CD4-positive, alpha-beta T cell (primary cell): ENCODE measurements around the gene C19orf67. TPM values are rescaled to one million over a fixed set of nuclear protein-coding genes. Genes with fewer than 3 reads are reported as not detected.

Experiments
- ATAC-seq: fragments of 200-7000 bp; cut with Tn5 transposase; one replicate; pipeline ENCODE4 v1.10.0; 2022; ENCODE audit warnings: mild to moderate bottlenecking; ENCODE audit not compliant: poor library complexity
- CTCF ChIA-PET: fragments of 350-600 bp; sonication (Branson Sonifier 250); formaldehyde crosslinking; loops from one replicate; lab custom pipeline; 2021; ENCODE audit warnings: antibody characterized with exemption, inconsistent platforms; lab: Charles Lee
- POLR2A ChIA-PET: fragments of 350-600 bp; sonication (Branson Sonifier 250); formaldehyde crosslinking; loops from one replicate; lab custom pipeline; 2021; ENCODE audit warnings: antibody characterized with exemption, inconsistent platforms; lab: Charles Lee
- DNase-seq, 14 experiments: peaks; one replicate each; pipeline ENCODE4 v3.0.0-alpha.2; 2013 to 2020; ENCODE audit warnings: mixed read lengths in 2 of 14
- H3K27ac ChIP-seq, 2 donors: one replicate each; pipeline versions ENCODE4 v1.5.1 to v1.7.0; 2013; ENCODE audit warnings: low read length in 2 of 2, low read depth in 1 of 2, mild to moderate bottlenecking in 1 of 2
- H3K27me3 ChIP-seq, 2 experiments: 1 replicate in 1 of 2; 2 replicates in 1 of 2; pipeline versions ENCODE4 v1.6.1 to v1.7.0; 2013; ENCODE audit warnings: low read length in 2 of 2, control low read depth in 1 of 2, mild to moderate bottlenecking in 1 of 2, moderate library complexity in 1 of 2; ENCODE audit not compliant: insufficient read depth in 2 of 2, control insufficient read depth in 1 of 2
- H3K36me3 ChIP-seq: one replicate; pipeline ENCODE4 v1.6.1; 2013; ENCODE audit warnings: low read length, control low read depth; ENCODE audit not compliant: insufficient read depth
- H3K4me1 ChIP-seq: one replicate; pipeline ENCODE4 v1.6.1; 2013; ENCODE audit warnings: low read length, control low read depth; ENCODE audit not compliant: insufficient read depth
- H3K4me3 ChIP-seq: one replicate; pipeline ENCODE4 v1.5.1; 2013; ENCODE audit warnings: mild to moderate bottlenecking, low read length, moderate library complexity
- H3K9me3 ChIP-seq, 2 experiments: 1 replicate in 1 of 2; 2 replicates in 1 of 2; pipeline versions ENCODE4 v1.6.1 to v1.7.0; 2013; ENCODE audit warnings: low read length in 2 of 2, mild to moderate bottlenecking in 2 of 2, control low read depth in 1 of 2, moderate library complexity in 1 of 2; ENCODE audit not compliant: control insufficient read depth in 1 of 2, insufficient read depth in 1 of 2
- H3K27ac Mint-ChIP-seq: one replicate; pipeline ENCODE4 v1.8.0; 2020; ENCODE audit warnings: mixed read lengths
- H3K27me3 Mint-ChIP-seq: one replicate; pipeline ENCODE4 v1.8.0; 2021; ENCODE audit warnings: mixed read lengths
- H3K36me3 Mint-ChIP-seq: one replicate; pipeline ENCODE4 v1.8.0; 2021; ENCODE audit warnings: low read depth, mixed read lengths
- H3K4me1 Mint-ChIP-seq: one replicate; pipeline ENCODE4 v1.8.0; 2021; ENCODE audit warnings: low read depth, mixed read lengths
- H3K4me3 Mint-ChIP-seq: one replicate; pipeline ENCODE4 v1.8.0; 2020; ENCODE audit warnings: mild to moderate bottlenecking, mixed read lengths
- H3K9me3 Mint-ChIP-seq: one replicate; pipeline ENCODE4 v1.8.0; 2020; ENCODE audit warnings: mixed read lengths
- intact Hi-C, 2 experiments: fragments of 100-400 bp; cut with DNase I in 1 of 2; cut with micrococcal nuclease in 1 of 2; formaldehyde crosslinking; loops; one replicate each; pipeline versions ENCODE4 v1.15.1 to v1.9.0; 2023 to 2025; cut with DNase I, micrococcal nuclease
- total RNA-seq, 174 experiments: library from RNA in 2 of 174; stranded (reverse) in 2 of 174; gene quantifications; one replicate each; pipeline ENCODE4 v1.2.3 and lab custom pipeline; 2021 to 2026
- TF ChIP-seq, protein P1 (sequence below): fragments of 200-600 bp; IDR thresholded peaks from one replicate; pipeline ENCODE4 v1.8.0; 2022; ENCODE audit warnings: antibody characterized with exemption, mild to moderate bottlenecking

The C19orf67 gene
- total RNA-seq, 2 experiments from 2014 or later = not detected

DNA sequence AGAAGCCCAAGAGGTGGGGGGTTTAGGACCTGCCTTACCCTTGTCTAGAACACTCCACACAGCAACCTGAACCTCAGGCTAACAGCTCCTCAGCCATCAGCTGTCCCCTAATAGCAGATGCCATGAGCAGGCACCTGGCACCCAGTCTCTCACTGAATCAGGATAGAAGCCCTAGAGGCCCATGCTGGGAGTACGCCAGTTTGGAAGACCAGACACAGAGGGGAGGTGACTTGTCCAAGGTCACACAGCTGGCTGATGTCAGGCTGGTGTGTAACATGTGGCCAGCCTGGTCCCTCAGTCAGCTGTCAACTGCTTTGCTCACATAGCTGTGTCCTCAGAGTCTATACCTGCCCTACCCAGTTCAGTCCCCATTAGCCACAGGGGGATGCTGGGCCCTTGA is 17.7 kb upstream of the C19orf67 start:
- Mint-ChIP-seq H3K27ac (no peak overlapping the region), H3K9me3 (no peaks in the 10 kb centered on the region), H3K36me3 (peaks cover 17% of the 10 kb centered on the region), H3K27me3 (no peaks in the 10 kb centered on the region), H3K4me3 (no peak overlapping the region), H3K4me1 (no peaks in the 10 kb centered on the region)
- Histone ChIP-seq H3K4me1 (no peaks in the 10 kb centered on the region), H3K27ac (no peak overlapping the region), H3K9me3 (no peaks in the 10 kb centered on the region), H3K36me3 (peaks cover 42% of the 10 kb centered on the region), H3K27me3 (no peaks in the 10 kb centered on the region), H3K4me3 (no peak overlapping the region)
- intact Hi-C loops = no loop called here
- no peak for DNase-seq
- CTCF ChIA-PET = interaction anchor here (1.4 kb wide), 2 partner anchors 10 to 33 kb away, joined by 3 read pairs; partner anchors contain the start of gene ASF1B
- no peak for ATAC-seq
- POLR2A ChIA-PET = no interaction called here
- TF ChIP-seq, protein P1, sequence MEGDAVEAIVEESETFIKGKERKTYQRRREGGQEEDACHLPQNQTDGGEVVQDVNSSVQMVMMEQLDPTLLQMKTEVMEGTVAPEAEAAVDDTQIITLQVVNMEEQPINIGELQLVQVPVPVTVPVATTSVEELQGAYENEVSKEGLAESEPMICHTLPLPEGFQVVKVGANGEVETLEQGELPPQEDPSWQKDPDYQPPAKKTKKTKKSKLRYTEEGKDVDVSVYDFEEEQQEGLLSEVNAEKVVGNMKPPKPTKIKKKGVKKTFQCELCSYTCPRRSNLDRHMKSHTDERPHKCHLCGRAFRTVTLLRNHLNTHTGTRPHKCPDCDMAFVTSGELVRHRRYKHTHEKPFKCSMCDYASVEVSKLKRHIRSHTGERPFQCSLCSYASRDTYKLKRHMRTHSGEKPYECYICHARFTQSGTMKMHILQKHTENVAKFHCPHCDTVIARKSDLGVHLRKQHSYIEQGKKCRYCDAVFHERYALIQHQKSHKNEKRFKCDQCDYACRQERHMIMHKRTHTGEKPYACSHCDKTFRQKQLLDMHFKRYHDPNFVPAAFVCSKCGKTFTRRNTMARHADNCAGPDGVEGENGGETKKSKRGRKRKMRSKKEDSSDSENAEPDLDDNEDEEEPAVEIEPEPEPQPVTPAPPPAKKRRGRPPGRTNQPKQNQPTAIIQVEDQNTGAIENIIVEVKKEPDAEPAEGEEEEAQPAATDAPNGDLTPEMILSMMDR = no peak

DNA sequence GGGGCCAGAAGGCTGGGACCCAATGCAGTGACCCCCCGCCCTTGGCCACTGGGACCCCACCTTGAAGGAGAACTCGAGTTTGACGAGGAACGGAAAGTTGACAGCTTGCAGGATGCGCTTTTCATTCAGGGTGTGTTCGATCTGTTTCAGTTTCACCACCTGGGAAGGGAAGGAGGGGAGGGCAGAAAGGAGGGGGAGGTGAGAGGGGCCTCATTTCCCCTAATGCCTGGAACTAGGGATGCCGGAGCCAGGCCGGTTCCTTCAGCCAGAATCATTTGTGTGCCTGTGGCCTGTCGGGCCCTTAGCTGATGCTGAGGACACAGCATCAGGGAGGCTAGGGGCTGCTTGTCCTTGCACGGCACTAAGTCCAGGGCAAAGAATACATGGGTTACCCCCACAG is 17.2 kb upstream of the C19orf67 start:
- H3K27ac Mint-ChIP-seq = no peak overlapping the region
- H3K4me1 Mint-ChIP-seq = no peaks in the 10 kb centered on the region
- intact Hi-C loops = no loop called here
- no peaks in the 10 kb centered on the region for H3K9me3 ChIP-seq
- peaks cover 43% of the 10 kb centered on the region for H3K36me3 ChIP-seq
- no peaks in the 10 kb centered on the region for H3K27me3 Mint-ChIP-seq
- peaks cover 22% of the 10 kb centered on the region for H3K36me3 Mint-ChIP-seq
- no peak overlapping the region for H3K27ac ChIP-seq
- ATAC-seq (no peak), DNase-seq (no peak)
- CTCF ChIA-PET = interaction anchor here (1.4 kb wide), 2 partner anchors 10 to 34 kb away, joined by 3 read pairs; partner anchors contain the start of gene ASF1B
- H3K4me3 ChIP-seq = no peak overlapping the region
- POLR2A ChIA-PET = no interaction called here
- no peaks in the 10 kb centered on the region for H3K27me3 ChIP-seq
- H3K4me1 ChIP-seq = no peaks in the 10 kb centered on the region
- H3K4me3 Mint-ChIP-seq = no peak overlapping the region
- no peaks in the 10 kb centered on the region for H3K9me3 Mint-ChIP-seq
- TF ChIP-seq, protein P1 = no peak

DNA sequence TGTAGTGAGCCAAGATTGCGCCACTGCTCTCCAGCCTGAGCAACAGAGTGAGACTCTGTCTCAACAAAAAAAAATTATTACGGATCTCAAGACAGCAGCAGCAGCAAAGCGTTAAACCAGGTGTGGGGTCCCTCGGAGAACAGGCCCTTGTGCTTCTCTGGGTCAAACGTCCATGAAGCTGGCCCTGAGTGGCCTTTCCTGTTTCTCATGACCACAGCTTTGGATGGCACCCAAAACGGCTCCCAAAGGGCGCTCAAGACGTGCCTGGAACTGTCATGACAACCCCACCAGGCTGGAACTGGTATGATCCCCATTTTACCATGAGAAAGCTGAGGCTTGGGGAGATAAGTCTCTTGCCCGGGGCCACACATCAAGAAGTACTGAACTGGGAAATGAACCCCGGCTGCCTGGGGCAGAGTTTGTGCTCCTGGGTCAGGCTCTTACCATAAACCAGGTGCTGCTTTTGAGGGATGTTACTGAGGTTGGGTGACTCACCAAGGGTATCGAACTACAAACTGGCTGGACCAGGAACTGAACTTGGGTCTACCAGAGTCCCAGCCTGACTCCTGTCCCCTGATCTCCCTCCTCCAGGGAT is 16.6 kb upstream of the C19orf67 start:
- no peak for DNase-seq
- intact Hi-C loops = no loop called here
- H3K4me3 Mint-ChIP-seq = no peak overlapping the region
- no peaks in the 10 kb centered on the region for H3K27me3 Mint-ChIP-seq
- no peak overlapping the region for H3K27ac Mint-ChIP-seq
- no peaks in the 10 kb centered on the region for H3K4me1 Mint-ChIP-seq
- no peaks in the 10 kb centered on the region for H3K9me3 ChIP-seq
- H3K4me3 ChIP-seq = no peak overlapping the region
- ATAC-seq = no peak
- ChIA-PET POLR2A (no interaction called here), CTCF (interaction anchor here (1.4 kb wide), 1 partner anchor 11 kb away, joined by 3 read pairs; no protein-coding TSS in a partner anchor)
- H3K27ac ChIP-seq = no peak overlapping the region
- H3K9me3 Mint-ChIP-seq = no peaks in the 10 kb centered on the region
- TF ChIP-seq, protein P1 = no peak
- no peaks in the 10 kb centered on the region for H3K4me1 ChIP-seq
- no peaks in the 10 kb centered on the region for H3K27me3 ChIP-seq
- peaks cover 28% of the 10 kb centered on the region for H3K36me3 Mint-ChIP-seq
- peaks cover 42% of the 10 kb centered on the region for H3K36me3 ChIP-seq
